H1 (cell line): ENCODE data around the gene GCLC. TPM values are rescaled to one million over a fixed set of nuclear protein-coding genes. Genes with fewer than 3 reads are reported as not detected.

Source experiments
- CTCF ChIA-PET: fragments of 300-600 bp; sonication (Branson Sonifier 250); formaldehyde crosslinking; loops from one replicate; lab custom pipeline; 2021; ENCODE audit not compliant: partially characterized antibody; lab: Charles Lee
- POLR2A ChIA-PET: fragments of 300-600 bp; sonication (Branson Sonifier 250); formaldehyde crosslinking; loops from one replicate; lab custom pipeline; 2021; ENCODE audit warnings: inconsistent platforms; ENCODE audit not compliant: partially characterized antibody; lab: Charles Lee
- DNase-seq, 2 experiments: peaks; one replicate each; pipeline versions ENCODE4 v3.0.0 to v3.0.0-alpha.2; 2010 to 2022; ENCODE audit warnings: low spot score in 2 of 2, low read depth in 1 of 2, mixed read lengths in 1 of 2
- FAIRE-seq: peaks from 2 replicates; lab custom pipeline; 2011; peaks lifted over from hg19 to GRCh38; lab: Jason Lieb, UNC
- H2AFZ ChIP-seq: 2 replicates; pipeline ENCODE4 v1.8.1; 2012; ENCODE audit warnings: low read length, inconsistent platforms
- H2AK5ac ChIP-seq: 2 replicates; pipeline ENCODE4 v1.6.1; 2013; ENCODE audit warnings: low read depth, low read length
- H2BK120ac ChIP-seq: replicated peaks from 2 replicates; pipeline ENCODE3; 2013; ENCODE audit warnings: low read depth, low read length, inconsistent platforms
- H2BK12ac ChIP-seq: 2 replicates; pipeline ENCODE4 v1.6.1; 2013; ENCODE audit warnings: low read depth, low read length
- H2BK15ac ChIP-seq: 2 replicates; pipeline ENCODE4 v1.6.1; 2013; ENCODE audit warnings: low read length
- H2BK20ac ChIP-seq: 2 replicates; pipeline ENCODE4 v1.6.1; 2013; ENCODE audit warnings: low read length
- H2BK5ac ChIP-seq: 2 replicates; pipeline ENCODE4 v1.6.1; 2013; ENCODE audit warnings: low read depth, low read length
- H3K14ac ChIP-seq: 2 replicates; pipeline ENCODE4 v1.6.1; 2013; ENCODE audit warnings: inconsistent platforms; ENCODE audit not compliant: insufficient read length
- H3K18ac ChIP-seq: 2 replicates; pipeline ENCODE4 v1.6.1; 2013; ENCODE audit warnings: low read length; ENCODE audit errors: extremely low read depth
- H3K23ac ChIP-seq: 2 replicates; pipeline ENCODE4 v1.6.1; 2013; ENCODE audit warnings: inconsistent platforms; ENCODE audit not compliant: insufficient read length
- H3K23me2 ChIP-seq: 2 replicates; pipeline ENCODE4 v1.6.1; 2013; ENCODE audit warnings: low read depth, low read length
- H3K27ac ChIP-seq: 2 replicates; pipeline ENCODE4 v1.6.1; 2011; ENCODE audit warnings: low read depth, low read length, inconsistent platforms
- H3K27me3 ChIP-seq, 4 experiments: replicated peaks in 1 of 4; 1 replicate in 1 of 4; 2 replicates in 3 of 4; pipeline versions ENCODE4 v1.6.1 to v1.8.1; 2011 to 2013; ENCODE audit warnings: low read length in 3 of 4, mild to moderate bottlenecking in 3 of 4, inconsistent platforms in 2 of 4, mixed read lengths in 2 of 4, moderate library complexity in 1 of 4; ENCODE audit not compliant: control insufficient read depth in 3 of 4, insufficient read depth in 3 of 4; ENCODE audit errors: extremely low read depth in 1 of 4
- H3K36me3 ChIP-seq, 4 experiments: 2 replicates each; pipeline versions ENCODE4 v1.6.1 to v1.8.1; 2011 to 2013; ENCODE audit warnings: mild to moderate bottlenecking in 4 of 4, low read length in 3 of 4, moderate library complexity in 2 of 4, control low read depth in 1 of 4, inconsistent platforms in 1 of 4; ENCODE audit not compliant: insufficient read depth in 4 of 4, control insufficient read depth in 2 of 4
- H3K4ac ChIP-seq: replicated peaks from 2 replicates; pipeline ENCODE3; 2013; ENCODE audit warnings: low read length, low read depth, mixed read lengths, inconsistent platforms; ENCODE audit not compliant: insufficient read length
- H3K4me1 ChIP-seq, 4 experiments: replicated peaks in 1 of 4; 1 replicate in 1 of 4; 2 replicates in 3 of 4; pipeline versions ENCODE4 v1.6.1 to v1.8.1; 2011 to 2013; ENCODE audit warnings: low read length in 3 of 4, inconsistent platforms in 2 of 4, mixed read lengths in 1 of 4; ENCODE audit not compliant: insufficient read depth in 4 of 4, control insufficient read depth in 3 of 4
- H3K4me2 ChIP-seq, 2 experiments: 2 replicates each; pipeline versions ENCODE4 v1.6.1 to v1.8.1; 2011 to 2013; ENCODE audit warnings: low read depth in 2 of 2, low read length in 2 of 2, control low read depth in 1 of 2, inconsistent platforms in 1 of 2, mild to moderate bottlenecking in 1 of 2; ENCODE audit not compliant: insufficient read depth in 1 of 2
- H3K4me3 ChIP-seq, 4 experiments: fragments of 200-600, 300-600 bp in 1 of 4; sonication (generic), shearing (Covaris generic), sonication (Bioruptor Twin) in 1 of 4; 2 replicates each; pipeline versions ENCODE4 v1.5.1 to v1.8.1; 2011 to 2016; ENCODE audit warnings: low read length in 4 of 4, low read depth in 3 of 4, control low read depth in 2 of 4, inconsistent platforms in 2 of 4, mild to moderate bottlenecking in 2 of 4, mixed read lengths in 1 of 4, moderate library complexity in 1 of 4; ENCODE audit not compliant: insufficient read depth in 2 of 4; ENCODE audit errors: extremely low read depth in 1 of 4
- H3K56ac ChIP-seq: replicated peaks from 2 replicates; pipeline ENCODE3; 2013; ENCODE audit warnings: low read depth, mild to moderate bottlenecking, mixed read lengths, low read length, inconsistent platforms; ENCODE audit not compliant: insufficient read length
- H3K79me1 ChIP-seq: 2 replicates; pipeline ENCODE4 v1.6.1; 2013; ENCODE audit warnings: low read depth, low read length, control low read depth
- H3K79me2 ChIP-seq, 2 experiments: 2 replicates each; pipeline versions ENCODE4 v1.6.1 to v1.8.1; 2012 to 2013; ENCODE audit warnings: low read length in 2 of 2, mild to moderate bottlenecking in 2 of 2, inconsistent platforms in 1 of 2; ENCODE audit not compliant: insufficient read depth in 2 of 2, control insufficient read depth in 1 of 2
- H3K9ac ChIP-seq, 4 experiments: replicated peaks in 1 of 4; 1 replicate in 1 of 4; 2 replicates in 3 of 4; pipeline versions ENCODE4 v1.6.1 to v1.8.1; 2011 to 2013; ENCODE audit warnings: low read depth in 3 of 4, low read length in 3 of 4, control low read depth in 2 of 4, mild to moderate bottlenecking in 2 of 4, moderate library complexity in 2 of 4, inconsistent platforms in 1 of 4; ENCODE audit errors: extremely low read depth in 1 of 4
- H3K9me3 ChIP-seq, 2 experiments: 2 replicates each; pipeline versions ENCODE4 v1.6.1 to v1.8.1; 2012 to 2013; ENCODE audit warnings: mild to moderate bottlenecking in 2 of 2, moderate library complexity in 2 of 2, control low read depth in 1 of 2, inconsistent platforms in 1 of 2, low read depth in 1 of 2, low read length in 1 of 2, mixed read lengths in 1 of 2; ENCODE audit not compliant: insufficient read depth in 2 of 2
- H4K20me1 ChIP-seq, 2 experiments: replicated peaks in 1 of 2; 2 replicates each; pipeline versions ENCODE3 to v1.8.1; 2011 to 2013; ENCODE audit warnings: inconsistent platforms in 2 of 2, low read length in 2 of 2, mild to moderate bottlenecking in 1 of 2; ENCODE audit not compliant: insufficient read depth in 2 of 2, control insufficient read depth in 1 of 2
- H4K5ac ChIP-seq: 2 replicates; pipeline ENCODE4 v1.6.1; 2013; ENCODE audit warnings: low read length, low read depth, mixed read lengths, inconsistent platforms; ENCODE audit not compliant: insufficient read length
- H4K8ac ChIP-seq: 2 replicates; pipeline ENCODE4 v1.8.0; 2013; ENCODE audit warnings: mild to moderate bottlenecking, moderate library complexity, low read length, inconsistent platforms; ENCODE audit not compliant: insufficient read depth; ENCODE audit errors: extremely low read depth
- H4K91ac ChIP-seq: replicated peaks from 2 replicates; pipeline ENCODE3; 2013; ENCODE audit warnings: low read length, mixed read lengths, inconsistent platforms; ENCODE audit not compliant: insufficient read length
- CBX5 ChIP-seq: fragments of 300-800, 300-1000 bp; sonication (generic); IDR thresholded peaks from 2 replicates; pipeline ENCODE4 v1.7.1; 2016; ENCODE audit warnings: antibody characterized with exemption, low read length, low read depth
- CHD1 ChIP-seq: IDR thresholded peaks from 2 replicates; pipeline ENCODE4 v1.6.1; 2012; ENCODE audit warnings: low read depth, low read length, improper control_type of control experiment
- CREB1 ChIP-seq: IDR thresholded peaks from 2 replicates; pipeline ENCODE4 v1.6.1; 2012; ENCODE audit warnings: inconsistent platforms
- GABPA ChIP-seq: IDR thresholded peaks from 2 replicates; pipeline ENCODE4 v1.6.1; 2011; ENCODE audit warnings: mild to moderate bottlenecking, low read length, moderate library complexity, borderline replicate concordance; ENCODE audit not compliant: insufficient read depth
- POLR2AphosphoS5 ChIP-seq: IDR thresholded peaks from 2 replicates; pipeline ENCODE4 v1.6.1; 2011; ENCODE audit warnings: low read depth, low read length
- RBBP5 ChIP-seq: IDR thresholded peaks from 2 replicates; pipeline ENCODE4 v1.7.1; 2012; ENCODE audit warnings: low read depth, mild to moderate bottlenecking, inconsistent platforms, low read length, moderate library complexity, borderline replicate concordance
- SAP30 ChIP-seq: fragments of 300-600 bp; sonication (generic); IDR thresholded peaks from 2 replicates; pipeline ENCODE4 v1.7.1; 2012; ENCODE audit warnings: low read length, moderate library complexity, mild to moderate bottlenecking, inconsistent platforms; ENCODE audit not compliant: insufficient read depth, insufficient replicate concordance
- SIN3A ChIP-seq, 2 experiments: IDR thresholded peaks in 1 of 2; conservative IDR thresholded peaks in 1 of 2; 2 replicates each; pipeline ENCODE4 v1.6.1; 2011 to 2012; ENCODE audit warnings: low read length in 2 of 2, improper control_type of control experiment in 1 of 2, low read depth in 1 of 2, mild to moderate bottlenecking in 1 of 2
- SP2 ChIP-seq: IDR thresholded peaks from 2 replicates; pipeline ENCODE4 v1.6.1; 2012; ENCODE audit warnings: mild to moderate bottlenecking, low read length, inconsistent platforms
- TEAD4 ChIP-seq: IDR thresholded peaks from 2 replicates; pipeline ENCODE4 v1.6.1; 2012; ENCODE audit warnings: low read depth, low read length, inconsistent platforms, mixed read lengths
- WGBS, 2 experiments: shearing (Covaris generic) in 1 of 2; methylation state at CpG; one replicate each; pipeline versions ENCODE4 v1.1.6 to v1.1.7; 2013 to 2015; ENCODE audit warnings: low lambda C conversion rate in 2 of 2, mixed read lengths in 2 of 2, inconsistent platforms in 1 of 2, low coverage in 1 of 2, missing lambda C conversion rate in 1 of 2; ENCODE audit not compliant: insufficient replicate concordance in 2 of 2, insufficient coverage in 1 of 2, insufficient read length in 1 of 2; ENCODE audit errors: extremely low coverage in 1 of 2, missing lambda C conversion rate in 1 of 2; 5-methylcytosine and 5-hydroxymethylcytosine counted together
- polyA plus RNA-seq, 7 experiments: library from polyadenylated mRNA; depleted of rRNA in 3 of 7; stranded (reverse) in 5 of 7; unstranded in 2 of 7; fragments of >200 nt in 5 of 7; fragments of 200-250 nt in 2 of 7; gene quantifications; 1 replicate in 5 of 7; 2 replicates in 1 of 7; 4 replicates in 1 of 7; pipeline versions ENCODE4 v1.2.1 to v1.2.3, GENCODE V29; 2011 to 2013; ENCODE audit warnings: missing spikeins in 2 of 7, mixed read lengths in 2 of 7
- total RNA-seq: library from RNA; stranded (reverse); fragmentation: NEBNext Ultra II Directional; extraction: Animal tissue kit (Norgen Biotek cat#: 25700); gene quantifications from 2 replicates; pipeline ENCODE4 v1.2.1, GENCODE V29; 2021

The GCLC gene
- total and polyA plus RNA-seq, 2 of the 8 experiments (the other 6 are each of a cell fraction or from before 2014, with no cell fraction given), result 15.8 to 54.0 TPM

GRCh38 chr6:53582963-53583362 is 38.1 kb upstream of the GCLC start:
- Histone ChIP-seq H3K79me1 (no peaks in the 10 kb centered on the region), H2AK5ac (no peak overlapping the region), H2BK12ac (no peak overlapping the region), H4K8ac (no peak overlapping the region), H3K27me3 (no peaks in the 10 kb centered on the region; a peak in 1 of 7 replicates), H4K5ac (no peak overlapping the region), H3K4ac (no peak overlapping the region), H4K91ac (no peak overlapping the region), H2BK120ac (no peak overlapping the region), H3K36me3 (no peaks in the 10 kb centered on the region), H3K27ac (no peak overlapping the region), H3K4me1 (no peaks in the 10 kb centered on the region), H3K9me3 (no peaks in the 10 kb centered on the region), H2BK5ac (no peak overlapping the region), H3K4me3 (no peak overlapping the region), H4K20me1 (no peaks in the 10 kb centered on the region), H2AFZ (no peak overlapping the region), H3K18ac (no peak overlapping the region), H2BK20ac (no peak overlapping the region), H3K23me2 (no peaks in the 10 kb centered on the region), H3K79me2 (no peaks in the 10 kb centered on the region), H3K56ac (no peak overlapping the region), H3K23ac (no peak overlapping the region), H3K4me2 (no peak overlapping the region), H3K14ac (no peak overlapping the region), H2BK15ac (no peak overlapping the region), H3K9ac (no peak overlapping the region)
- DNase-seq (no peak), FAIRE-seq (no peak)
- TF ChIP-seq SIN3A (conservative IDR thresholded peaks at IDR 0.05 in 1 of 2, IDR thresholded peaks at IDR 0.05 in 1 of 2; ENCODE audit: low read depth in 1 of 2, low read length in 2 of 2) (no peak), POLR2AphosphoS5 (no peak), CBX5 (no peak), TEAD4 (no peak), GABPA (no peak), SP2 (no peak), RBBP5 (no peak), SAP30 (no peak), CHD1 (no peak), CREB1 (no peak)
- WGBS, 2 experiments, result 93% methylated on average over 2 of the region's 2 CpGs; no CpG with 5 or more reads in 1 of the 2 experiments
- ChIA-PET CTCF (no interaction called here), POLR2A (no interaction called here)
